ENCODE measurements around the gene RTN4RL1.

RTN4RL1 gene

GRCh38 chr17:2025220-2025621 is at the start of gene RTN4RL1:
Gene RTN4RL1, minus strand, starts transcription at chr17:2025334. Its CDS starts 469 bp downstream, at chr17:2024865.
- DNase-seq (ENCODE audit: low spot score), result peak; percentile 81

DNA sequence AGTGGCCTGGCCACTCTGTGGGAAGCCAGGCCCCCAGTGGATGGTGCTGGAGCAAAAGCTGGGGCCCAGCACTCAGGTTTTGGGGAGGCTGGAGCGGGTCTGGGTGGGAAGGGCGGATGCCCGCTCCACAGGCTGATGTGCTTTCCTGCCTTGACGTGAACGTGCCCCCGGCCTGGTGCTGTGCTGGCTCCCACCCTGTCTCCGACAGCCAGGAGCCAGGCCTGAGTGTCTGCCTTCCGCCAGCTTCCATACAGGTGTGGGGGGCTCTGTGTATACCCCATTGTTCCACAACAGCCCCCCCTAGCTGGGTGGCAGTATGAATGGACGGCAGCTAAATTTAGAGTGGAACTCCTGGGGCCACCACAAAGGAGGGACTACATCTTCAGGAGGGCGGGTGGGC is 49.8 kb upstream of the RTN4RL1 start:
- no peak for DNase-seq (ENCODE audit: low spot score)

- no peak for DNase-seq (ENCODE audit: low spot score)
Measured at GRCh38 chr17:2071455-2072281, 46.5 kb upstream of the RTN4RL1 start.

- no peak for DNase-seq (ENCODE audit: low spot score)
Measured at GRCh38 chr17:2071024-2071385, 45.9 kb upstream of the RTN4RL1 start.

- peak; percentile 27 for DNase-seq (ENCODE audit: low spot score)
Measured at GRCh38 chr17:2070241-2071023, 45.3 kb upstream of the RTN4RL1 start.

DNA sequence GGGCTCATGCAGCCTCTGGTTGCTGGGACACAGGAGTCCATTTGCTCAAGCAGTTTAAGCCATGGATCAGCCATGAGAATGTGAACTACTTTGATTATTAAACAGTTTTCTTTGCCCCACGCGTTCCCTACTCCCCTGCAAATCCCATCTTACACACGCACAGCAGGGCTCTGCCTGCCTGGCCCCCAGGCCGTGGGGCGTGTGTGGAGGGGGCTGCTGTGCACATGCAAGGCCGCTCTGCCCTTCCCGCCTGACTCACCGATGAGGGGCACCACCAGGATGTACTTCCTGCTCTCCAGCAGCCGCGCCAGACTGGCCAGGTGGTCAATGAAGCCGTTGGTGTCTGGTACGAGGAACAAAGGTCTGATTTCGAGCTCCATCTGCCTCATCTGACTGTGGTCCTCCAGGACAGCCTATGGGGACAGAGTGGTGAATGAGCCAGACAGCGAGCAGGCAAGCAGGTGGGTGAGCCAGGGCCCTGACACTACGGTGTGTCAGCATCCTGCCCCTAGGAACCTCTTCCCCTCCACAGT is 43.5 kb upstream of the RTN4RL1 start:
- DNase-seq (ENCODE audit: low spot score), result no peak

- DNase-seq (ENCODE audit: low spot score), result no peak
Measured at GRCh38 chr17:2068031-2068518, 42.9 kb upstream of the RTN4RL1 start.

- no peak for DNase-seq (ENCODE audit: low spot score)
Measured at GRCh38 chr17:2067608-2068024, 42.5 kb upstream of the RTN4RL1 start.

DNA sequence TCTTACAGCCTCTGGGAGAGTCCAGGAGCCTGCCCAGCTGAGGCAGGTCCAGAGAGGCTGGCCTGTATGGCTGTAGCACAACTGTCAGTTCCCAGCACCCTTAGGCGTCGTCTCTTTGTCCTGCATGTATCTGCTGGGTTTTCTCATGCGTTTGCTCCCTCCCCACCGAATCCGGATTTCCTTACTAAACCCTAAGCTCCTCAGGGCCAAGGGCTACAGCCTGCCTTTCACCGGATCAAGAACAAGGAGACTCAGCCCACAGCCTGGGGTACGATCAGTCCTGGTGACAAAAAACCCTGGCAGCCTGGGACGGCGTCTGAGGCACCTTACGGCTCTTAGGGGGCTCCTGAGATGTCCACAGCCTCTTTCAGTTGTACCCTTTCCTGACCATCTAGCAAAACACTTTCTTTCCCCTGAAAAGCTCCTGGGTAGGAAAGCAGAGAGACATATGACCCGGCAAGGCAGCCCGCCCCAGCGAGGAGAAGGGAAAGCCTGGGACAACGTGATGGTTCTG is 42.0 kb upstream of the RTN4RL1 start:
- no peak for DNase-seq (ENCODE audit: low spot score)

DNA sequence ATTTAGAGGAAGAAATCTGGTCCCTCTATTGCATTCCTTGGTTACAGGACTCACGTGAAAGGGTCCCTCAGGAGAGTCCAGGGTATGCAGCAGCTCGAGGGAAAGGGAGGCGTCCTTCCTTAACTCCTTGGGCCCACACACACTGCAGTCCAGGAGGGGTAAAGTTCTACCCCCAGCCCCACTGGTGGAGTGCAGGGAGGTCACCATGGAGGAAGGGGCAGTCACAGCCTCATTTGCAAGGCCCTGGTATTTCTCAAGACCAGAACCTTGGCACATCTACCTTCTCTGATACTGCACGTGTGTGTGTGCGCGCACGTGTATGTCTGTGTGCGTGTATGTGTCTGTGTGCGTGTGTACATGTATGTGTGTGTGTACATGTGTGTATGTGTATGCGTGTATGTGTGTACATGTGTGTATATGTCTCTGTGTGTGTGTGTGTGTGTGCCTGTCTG is 40.8 kb upstream of the RTN4RL1 start:
- no peak for DNase-seq (ENCODE audit: low spot score)

- peak; percentile 43 for DNase-seq (ENCODE audit: low spot score)
Measured at GRCh38 chr17:2064980-2065785, 40.0 kb upstream of the RTN4RL1 start.

- DNase-seq (ENCODE audit: low spot score), result no peak
Measured at GRCh38 chr17:2064520-2064971, 39.4 kb upstream of the RTN4RL1 start.

- DNase-seq (ENCODE audit: low spot score), result no peak
Measured at GRCh38 chr17:2064147-2064489, 39.0 kb upstream of the RTN4RL1 start.

DNA sequence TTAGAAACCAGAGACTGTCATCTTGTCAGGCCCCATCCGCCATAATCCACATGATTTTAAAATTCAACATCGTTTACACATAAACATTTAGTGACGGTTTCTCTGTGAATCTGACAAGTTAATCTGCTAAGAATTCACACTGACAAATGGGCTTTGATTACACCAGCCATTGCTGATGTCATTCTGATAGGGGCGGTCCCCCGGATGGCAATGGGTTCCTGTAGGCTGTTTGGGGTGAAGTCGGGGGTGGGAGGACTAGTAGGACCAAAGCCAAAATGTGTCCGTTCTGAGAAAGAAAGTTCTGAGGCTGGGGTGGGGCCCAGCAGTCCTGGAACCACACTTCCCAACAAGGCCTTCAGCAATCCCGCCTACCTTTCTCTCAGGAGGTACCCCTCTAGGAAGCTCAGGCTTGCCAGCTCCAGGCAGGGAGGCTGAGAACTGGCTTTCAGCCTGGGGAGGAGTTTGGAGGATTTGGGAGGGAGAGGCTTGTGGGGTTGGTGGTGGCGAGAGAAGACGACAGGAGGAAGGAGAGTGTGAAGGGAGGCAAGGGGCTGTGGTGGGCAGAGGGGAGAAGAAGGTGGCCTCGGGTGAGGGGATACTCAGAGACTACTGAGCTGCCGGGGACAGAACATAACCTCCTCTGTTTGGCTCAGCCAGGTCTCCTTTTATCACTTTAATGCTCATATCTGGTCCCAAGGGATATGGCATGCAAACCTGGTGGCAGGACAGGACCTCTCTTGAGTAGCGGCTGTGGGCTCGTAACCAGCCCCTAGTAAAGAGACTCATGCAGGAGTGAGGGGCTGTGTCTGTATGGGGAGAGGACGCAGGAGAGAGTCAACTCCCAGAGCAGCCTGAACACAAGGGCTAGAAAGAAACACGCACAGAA is 38.4 kb upstream of the RTN4RL1 start:
- DNase-seq (ENCODE audit: low spot score), result no peak

DNA sequence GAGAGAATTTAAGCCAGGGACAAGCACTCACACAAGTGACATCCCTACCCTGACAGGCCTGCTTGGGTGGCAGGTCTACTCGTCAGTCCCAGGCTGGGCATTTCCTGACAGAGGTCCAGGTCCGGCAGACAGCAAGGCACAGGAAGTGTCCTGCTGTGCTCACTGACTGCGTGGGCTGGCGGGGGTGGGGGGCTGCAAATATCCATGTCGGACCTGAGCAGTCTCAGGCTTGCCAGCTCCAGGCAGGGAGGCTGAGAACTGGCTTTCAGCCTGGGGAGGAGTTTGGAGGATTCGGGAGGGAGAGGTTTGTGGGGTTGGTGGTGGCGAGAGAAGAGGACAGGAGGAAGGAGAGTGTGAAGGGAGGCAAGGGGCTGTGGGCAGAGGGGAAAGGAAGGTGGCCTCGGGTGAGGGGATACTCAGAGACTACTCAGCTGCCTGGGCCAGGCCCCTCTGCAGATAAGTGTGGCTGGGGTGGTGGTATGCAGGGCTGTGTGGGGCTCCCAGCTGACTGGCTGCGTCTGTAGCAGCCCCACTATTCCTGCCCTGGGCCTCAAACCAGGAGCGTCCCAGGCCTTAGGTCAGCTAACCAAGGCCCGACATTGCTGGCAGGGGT is 37.5 kb upstream of the RTN4RL1 start:
- no peak for DNase-seq (ENCODE audit: low spot score)

DNA sequence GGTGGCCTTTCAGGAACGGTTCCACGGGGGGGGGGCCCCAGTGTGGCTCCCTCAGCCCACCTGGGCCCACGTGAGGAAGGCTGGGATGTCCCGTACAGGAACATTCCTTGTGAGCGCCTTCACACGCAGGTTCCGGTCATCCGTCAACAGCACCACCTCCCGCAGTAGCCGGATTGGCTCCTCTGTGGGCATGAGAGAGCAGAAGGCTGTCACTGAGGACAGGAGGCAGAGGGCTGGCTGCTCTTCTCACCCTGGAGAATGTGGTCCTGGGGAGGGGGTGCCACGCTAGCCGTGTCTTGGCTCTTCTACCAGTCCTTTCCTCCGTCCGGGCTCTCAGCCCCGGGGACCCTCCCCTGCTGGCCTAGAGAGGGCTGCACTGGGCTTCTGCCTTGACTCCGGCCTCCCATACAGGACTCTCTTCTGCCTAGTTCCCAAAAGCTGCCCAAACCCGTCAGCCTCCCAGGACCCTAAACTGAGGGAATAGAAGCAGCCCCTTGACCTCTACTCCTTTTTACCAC is 36.4 kb upstream of the RTN4RL1 start:
- no peak for DNase-seq (ENCODE audit: low spot score)

GRCh38 chr17:2060681-2061440 is 35.7 kb upstream of the RTN4RL1 start:
- no peak for DNase-seq (ENCODE audit: low spot score)

GRCh38 chr17:2060385-2060658 is 35.2 kb upstream of the RTN4RL1 start:
- DNase-seq (ENCODE audit: low spot score), result no peak

- no peak for DNase-seq (ENCODE audit: low spot score)
Measured at GRCh38 chr17:2059547-2060384, 34.6 kb upstream of the RTN4RL1 start.
